BJ (cell line): Measurements from ENCODE around the gene MSL2. TPM values are rescaled to one million over a fixed set of nuclear protein-coding genes. Genes with fewer than 3 reads are reported as not detected.
"Not testable (repeated sequence)": the region's sequence is repeated elsewhere in the genome, so short reads cannot be mapped to it uniquely, and the experiment has no call there.

Experiments
- CTCF ChIA-PET: fragments of 350-600 bp; formaldehyde crosslinking; extraction: SDS; loops from one replicate; lab custom pipeline; 2021; ENCODE audit warnings: antibody characterized with exemption, inconsistent platforms; lab: Yijun Ruan, JAX
- POLR2A ChIA-PET: fragments of 300-600 bp; sonication (Branson Sonifier 250); formaldehyde crosslinking; extraction: SDS; loops from one replicate; lab custom pipeline; 2021; ENCODE audit warnings: antibody characterized with exemption; lab: Charles Lee
- DNase-seq: peaks from one replicate; pipeline ENCODE4 v3.0.0-alpha.2; 2011; ENCODE audit warnings: low read depth
- H3K27me3 ChIP-seq: 2 replicates; pipeline ENCODE4 v1.6.0; 2011; ENCODE audit warnings: low read length; ENCODE audit not compliant: control insufficient read depth, insufficient read depth
- H3K36me3 ChIP-seq: 2 replicates; pipeline ENCODE4 v1.5.1; 2011; ENCODE audit warnings: low read length; ENCODE audit not compliant: control insufficient read depth, insufficient read depth
- H3K4me3 ChIP-seq: 2 replicates; pipeline ENCODE4 v1.5.1; 2011; ENCODE audit warnings: low read depth, mild to moderate bottlenecking, control low read depth, low read length
- CTCF ChIP-seq: IDR thresholded peaks from 2 replicates; pipeline ENCODE4 v1.5.1; 2011; ENCODE audit warnings: low read depth, mild to moderate bottlenecking, control low read depth, inconsistent platforms, low read length, moderate library complexity; ENCODE audit not compliant: insufficient read depth
- polyA plus RNA-seq: library from polyadenylated mRNA; depleted of rRNA; stranded (reverse); fragments of >200 nt; gene quantifications from 2 replicates; pipeline ENCODE4 v1.2.3, GENCODE V29; 2011

Gene MSL2
- polyA plus RNA-seq, 1 experiment: 2.7 TPM

- no peaks in the 10 kb centered on the region for H3K36me3 ChIP-seq
- H3K4me3 ChIP-seq: no peak overlapping the region
- no peaks in the 10 kb centered on the region; the same call in none of the 2 replicates for H3K27me3 ChIP-seq
- ChIA-PET CTCF (no interaction called here), POLR2A (no interaction called here)
- DNase-seq: no peak
- TF ChIP-seq CTCF: no peak
Observed at GRCh38 chr3:136236109-136236508, 40.0 kb upstream of the MSL2 start.

GRCh38 chr3:136235545-136235944, 39.4 kb upstream of the MSL2 start:
- Histone ChIP-seq H3K27me3 (no peaks in the 10 kb centered on the region; the same call in none of the 2 replicates), H3K4me3 (no peak overlapping the region), H3K36me3 (no peaks in the 10 kb centered on the region)
- TF ChIP-seq CTCF: no peak
- ChIA-PET POLR2A (no interaction called here), CTCF (no interaction called here)
- no peak for DNase-seq

GRCh38 chr3:136232413-136232812, 36.3 kb upstream of the MSL2 start:
- no peak overlapping the region for H3K4me3 ChIP-seq

GRCh38 chr3:136222746-136223145, 26.6 kb upstream of the MSL2 start:
- H3K27me3 ChIP-seq, POLR2A ChIA-PET, DNase-seq, CTCF ChIA-PET, H3K36me3 ChIP-seq, H3K4me3 ChIP-seq: not testable (repeated sequence)

More at GRCh38 chr3:136232413-136232812, 36.3 kb upstream of the MSL2 start:
- POLR2A ChIA-PET: no interaction called here
- no peak for TF ChIP-seq CTCF
- Histone ChIP-seq H3K27me3 (no peaks in the 10 kb centered on the region), H3K36me3 (no peaks in the 10 kb centered on the region)
- no peak for DNase-seq
- CTCF ChIA-PET: interaction anchor here (0.6 kb wide), 1 partner anchor 190 kb away, joined by 4 read pairs; no protein-coding TSS in a partner anchor

GRCh38 chr3:136211547-136211946, 15.4 kb upstream of the MSL2 start:
- no peak overlapping the region for H3K4me3 ChIP-seq
- no peaks in the 10 kb centered on the region for H3K36me3 ChIP-seq
- no peak for TF ChIP-seq CTCF
- DNase-seq: no peak
- CTCF ChIA-PET: no interaction called here
- POLR2A ChIA-PET: no interaction called here
- no peaks in the 10 kb centered on the region for H3K27me3 ChIP-seq

- H3K27me3 ChIP-seq: no peaks in the 10 kb centered on the region
- H3K36me3 ChIP-seq: no peaks in the 10 kb centered on the region
- POLR2A ChIA-PET: no interaction called here
- no peak for DNase-seq
- CTCF ChIA-PET: no interaction called here
- no peak overlapping the region for H3K4me3 ChIP-seq
- no peak for TF ChIP-seq CTCF
Observed at GRCh38 chr3:136209921-136210320, 13.8 kb upstream of the MSL2 start.
